Activated CD8-positive, alpha-beta memory T cell treated with anti-CD3 and anti-CD28 coated beads, Interleukin-2, amount 50 U/mL, for 48 hours (primary cell): Measurements from ENCODE around the gene BLOC1S1.

ENCODE experiments used
- DNase-seq: peaks from one replicate; pipeline ENCODE4 v3.0.0-alpha.2; 2020

BLOC1S1 gene

DNA sequence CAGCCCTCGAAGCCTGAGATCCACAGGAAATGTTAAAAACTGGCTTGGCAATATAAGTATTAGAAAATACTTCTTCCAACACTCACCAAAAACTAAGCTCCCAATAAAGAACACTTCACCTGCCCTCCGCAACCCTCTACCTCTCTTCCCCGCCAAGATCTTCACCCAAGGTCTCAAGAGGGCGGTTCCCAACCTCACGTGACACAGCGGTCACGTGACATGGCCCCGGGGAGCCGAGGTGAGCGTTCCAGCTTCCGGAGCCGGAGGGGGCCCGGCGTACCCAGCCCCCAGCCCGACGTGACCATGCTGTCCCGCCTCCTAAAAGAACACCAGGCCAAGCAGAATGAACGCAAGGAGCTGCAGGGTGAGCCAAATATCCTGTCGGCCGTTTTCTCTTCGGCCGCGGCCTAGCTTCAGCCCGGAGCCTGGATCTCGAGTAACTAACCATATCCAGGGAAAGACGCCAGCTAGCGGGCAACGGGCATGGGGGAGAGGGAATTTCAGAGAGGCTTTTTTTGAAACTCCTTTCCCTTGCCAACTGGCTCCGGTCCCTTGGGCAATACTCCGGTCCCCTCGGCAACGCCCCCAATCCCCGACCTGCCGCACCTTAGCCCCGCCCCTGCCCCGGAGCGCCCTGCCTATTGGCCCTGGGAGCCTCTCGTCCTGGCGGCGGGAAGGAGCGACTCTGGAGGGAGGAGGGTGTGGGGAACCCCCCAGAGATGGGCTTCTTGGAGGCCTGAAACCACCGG, at the start of gene BLOC1S1:
Gene BLOC1S1, plus strand, starts transcription at position 214 of the 749 bp plus-strand sequence. Its CDS starts 6 bp downstream, at position 220.
- peak; percentile 99 for DNase-seq

DNA sequence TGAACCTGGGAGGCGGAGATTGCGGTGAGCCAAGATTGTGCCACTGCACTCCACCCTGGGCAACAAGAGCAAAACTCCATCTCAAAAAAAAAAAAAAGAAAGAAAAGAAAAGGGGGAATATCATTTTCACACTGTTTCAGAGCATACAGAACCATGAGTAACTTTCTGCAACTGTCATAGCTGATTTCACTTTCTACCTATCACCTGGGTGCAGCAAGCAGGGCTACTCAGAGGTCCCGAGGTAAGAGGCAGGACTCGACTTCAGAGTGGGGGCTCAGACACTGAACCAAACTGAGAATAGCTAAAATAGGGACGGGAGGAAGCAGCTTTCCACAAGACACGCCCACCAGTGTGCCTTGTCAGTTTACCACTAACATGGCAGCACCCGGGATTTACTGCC, 49.3 kb upstream of the BLOC1S1 start:
- DNase-seq, result peak; percentile 8

DNA sequence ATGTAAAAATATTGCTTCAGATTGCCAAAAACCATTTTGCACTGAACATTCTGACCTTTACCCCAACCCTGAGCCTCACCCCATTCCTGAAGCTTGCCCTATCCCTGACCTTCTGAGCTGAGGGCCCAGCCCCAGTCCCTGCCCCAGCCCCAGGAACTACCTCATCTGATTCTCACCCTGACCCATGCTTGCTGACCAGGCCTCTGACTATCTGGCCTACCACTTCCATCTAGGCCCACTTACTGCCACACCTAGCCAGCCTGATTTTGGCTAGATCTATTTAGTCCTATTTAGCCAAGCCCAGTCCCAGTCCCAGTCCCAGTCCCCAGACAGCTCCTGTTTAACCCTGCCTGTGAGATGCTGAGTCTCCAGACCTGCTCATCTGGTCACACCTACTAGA, 45.6 kb upstream of the BLOC1S1 start:
- DNase-seq, result peak; percentile 22

GRCh38 chr12:55671746-55672145, 44.1 kb upstream of the BLOC1S1 start:
- no peak for DNase-seq

GRCh38 chr12:55673638-55674037, 42.2 kb upstream of the BLOC1S1 start:
- no peak for DNase-seq

DNA sequence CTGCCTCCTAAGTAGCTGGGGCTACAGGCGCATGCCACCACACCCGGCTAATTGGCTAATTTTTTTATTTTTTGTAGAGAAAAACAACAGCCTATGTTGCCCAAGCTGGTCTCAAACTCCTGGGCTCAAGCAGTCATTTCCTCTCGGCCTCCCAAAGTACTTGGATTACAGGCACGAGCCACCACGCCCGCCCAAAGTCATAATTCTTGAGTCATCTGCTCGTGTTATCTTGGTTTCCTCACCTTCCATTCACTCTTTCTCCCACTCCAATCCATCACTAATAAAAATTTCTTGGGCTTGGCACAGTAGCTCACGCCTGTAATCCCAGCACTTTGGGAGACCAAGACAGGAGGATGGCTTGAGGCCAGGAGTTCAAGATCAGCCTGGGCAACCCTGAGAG, 40.2 kb upstream of the BLOC1S1 start:
- DNase-seq, result no peak

- no peak for DNase-seq
Measured at GRCh38 chr12:55676707-55677106, 39.1 kb upstream of the BLOC1S1 start.

- DNase-seq, result no peak
Measured at GRCh38 chr12:55679691-55680090, 36.2 kb upstream of the BLOC1S1 start.

GRCh38 chr12:55681142-55682077, 34.4 kb upstream of the BLOC1S1 start:
- DNase-seq, result no peak

GRCh38 chr12:55682087-55682796, 33.6 kb upstream of the BLOC1S1 start:
- DNase-seq, result no peak

DNA sequence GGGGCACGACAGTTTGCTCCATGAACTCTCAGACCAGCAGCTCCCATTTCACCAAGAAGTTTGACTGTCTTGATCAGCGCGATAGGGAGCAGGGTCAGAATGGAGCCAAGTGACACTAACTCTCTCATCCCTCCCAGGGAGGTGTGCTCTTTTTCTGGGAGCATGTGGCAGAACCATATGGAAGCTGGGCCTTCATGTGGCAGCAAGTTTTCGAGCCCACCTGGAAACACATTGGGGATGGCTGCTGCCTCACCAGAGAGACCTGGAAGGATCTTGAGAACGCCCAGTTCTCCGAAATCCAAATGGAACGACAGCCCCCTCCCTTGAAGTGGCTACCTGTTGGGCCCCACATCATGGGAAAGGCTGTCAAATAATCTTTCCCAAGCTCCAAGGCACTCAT, 32.2 kb upstream of the BLOC1S1 start:
- DNase-seq, result no peak

- no peak for DNase-seq
Measured at GRCh38 chr12:55684761-55685370, 31.0 kb upstream of the BLOC1S1 start.

DNA sequence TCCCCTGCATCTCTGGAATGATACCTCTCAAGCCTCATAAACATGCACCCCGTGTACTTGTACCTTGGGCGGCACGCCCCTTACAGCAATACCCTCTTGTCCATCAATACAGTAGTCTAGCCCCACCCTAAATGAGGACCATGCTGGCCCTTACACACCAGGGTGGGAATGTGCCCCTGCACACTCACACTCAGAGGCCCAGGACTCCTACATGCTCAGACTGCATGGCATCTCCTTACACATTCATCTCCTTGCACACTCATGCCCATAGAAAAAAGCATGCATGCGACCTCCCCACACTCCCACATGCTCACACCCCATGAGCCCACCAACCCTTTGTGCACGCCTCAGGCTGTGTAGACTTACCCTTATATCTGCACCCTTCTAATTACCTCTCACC, 30.2 kb upstream of the BLOC1S1 start:
- DNase-seq, result no peak

DNA sequence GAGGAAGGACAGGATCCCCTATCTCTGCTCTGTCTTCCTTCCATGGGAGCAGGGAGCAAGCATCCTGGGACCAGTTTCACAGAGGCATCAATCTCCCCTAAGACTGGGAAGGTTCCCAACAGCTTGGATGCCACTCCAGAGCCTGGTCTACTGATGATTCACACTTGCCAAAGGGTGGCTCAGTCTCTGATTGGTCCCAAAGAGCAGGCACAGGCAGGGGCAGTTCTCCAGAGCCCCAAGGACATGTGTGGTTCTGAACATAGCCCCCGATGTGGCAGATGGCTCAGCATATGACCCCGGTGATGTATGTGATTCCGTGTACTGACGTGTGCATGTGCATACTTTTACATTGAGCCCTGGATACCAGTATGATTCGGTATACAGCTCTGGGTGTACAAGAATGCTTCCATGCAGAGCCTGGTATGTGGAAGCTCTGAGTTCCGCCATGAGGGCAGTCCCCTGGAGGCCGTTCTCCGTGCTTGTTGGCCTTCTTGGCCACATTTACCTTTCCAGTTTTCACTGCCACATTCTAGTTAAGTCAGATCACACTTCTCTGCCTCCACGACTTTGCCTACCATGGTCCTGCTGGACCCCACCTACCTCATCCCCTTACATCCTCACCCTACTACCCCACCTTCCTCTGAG, 29.4 kb upstream of the BLOC1S1 start:
- no peak for DNase-seq

DNA sequence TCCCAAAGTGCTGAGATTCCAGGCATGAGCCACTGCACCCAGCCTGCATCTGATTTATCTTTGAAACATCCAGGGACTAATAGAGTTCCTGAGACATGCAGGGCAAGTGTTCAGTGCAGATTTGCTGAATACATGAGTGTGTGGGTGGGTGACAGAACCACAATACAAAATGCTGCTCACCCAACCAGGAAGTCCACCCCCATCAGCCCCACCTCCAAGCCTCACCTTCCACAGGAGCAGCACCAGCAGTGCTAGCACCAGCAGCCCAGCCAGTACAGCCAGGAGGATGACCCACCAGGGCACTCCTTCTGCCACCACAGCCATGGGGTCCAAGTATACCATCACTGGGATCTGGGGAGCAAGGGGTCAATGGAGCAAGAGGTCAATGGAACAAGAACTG, 28.1 kb upstream of the BLOC1S1 start:
- DNase-seq, result no peak

DNA sequence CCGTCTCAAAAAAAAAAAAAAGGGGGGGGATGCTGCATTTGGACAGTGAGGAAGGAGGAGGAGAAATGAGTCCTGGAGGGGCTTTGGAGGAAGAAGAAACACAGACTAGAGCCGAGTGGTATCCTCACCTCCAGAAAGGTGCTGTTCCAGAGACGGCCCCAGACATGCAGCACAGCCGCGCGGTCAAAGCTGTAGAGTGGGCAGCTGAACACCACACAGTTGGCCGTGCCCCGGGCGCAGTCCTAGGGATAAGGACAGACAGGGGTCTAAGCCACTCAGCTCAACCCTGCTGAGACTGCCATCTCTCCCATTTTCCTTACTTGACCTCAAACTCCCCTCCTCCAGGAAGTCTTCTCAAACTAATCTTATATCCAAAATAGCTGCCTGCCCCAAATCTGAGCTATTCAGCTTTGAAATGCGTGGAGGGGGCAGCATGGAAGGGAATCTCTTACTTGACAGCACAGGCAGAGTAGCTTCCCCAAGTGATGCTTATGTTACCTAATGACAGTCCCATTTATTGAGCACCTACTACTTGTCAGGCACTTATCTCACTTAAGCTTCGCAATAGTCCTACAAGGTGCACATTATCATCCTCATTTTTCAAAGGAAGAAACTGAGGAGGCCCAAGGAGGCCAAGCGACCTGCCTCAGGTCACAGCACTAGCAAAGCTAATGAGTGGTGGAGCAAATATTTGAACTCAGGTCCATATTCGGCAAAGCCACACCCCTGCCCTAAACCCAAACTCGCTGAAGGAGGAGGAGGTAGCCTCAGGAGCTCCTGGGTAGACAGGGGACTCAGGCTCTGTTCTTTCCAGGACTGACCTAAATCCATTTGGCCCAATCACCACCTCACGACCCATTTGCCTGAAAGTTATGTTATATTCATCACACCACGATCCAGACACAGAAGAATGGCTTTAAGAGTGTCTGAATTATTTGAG, 26.9 kb upstream of the BLOC1S1 start:
- DNase-seq, result no peak

- peak; percentile 28 for DNase-seq
Measured at GRCh38 chr12:55692631-55693322, 23.1 kb upstream of the BLOC1S1 start.

GRCh38 chr12:55693323-55694187, 22.3 kb upstream of the BLOC1S1 start:
- DNase-seq, result peak; percentile 37

DNA sequence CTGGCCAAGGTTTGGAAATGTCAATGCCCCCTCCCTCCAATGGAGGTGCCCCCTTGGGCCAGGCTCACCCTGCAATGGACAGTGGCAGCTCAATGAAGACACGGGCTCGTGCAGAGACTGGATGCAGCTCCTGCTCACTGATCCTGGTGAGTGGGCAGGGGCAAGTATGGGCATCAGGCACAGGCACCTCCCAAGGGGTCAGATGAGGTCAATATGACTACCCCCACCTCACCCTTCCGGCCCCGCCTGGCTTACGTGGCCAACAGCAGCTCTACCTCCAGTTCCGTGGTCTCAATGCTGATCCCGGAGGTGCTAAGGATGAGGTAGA, 21.7 kb upstream of the BLOC1S1 start:
- no peak for DNase-seq

- DNase-seq, result no peak
Measured at GRCh38 chr12:55694651-55695050, 21.2 kb upstream of the BLOC1S1 start.
